Spinal cord (tissue), 10 donors: ENCODE measurements around the gene GALNT2. TPM values are rescaled to one million over a fixed set of nuclear protein-coding genes. Genes with fewer than 3 reads are reported as not detected.

Source experiments
- DNase-seq, 6 donors: peaks; one replicate each; pipeline versions ENCODE4 v3.0.0 to v3.0.0-alpha.2; 2013 to 2015; ENCODE audit warnings: low spot score in 6 of 6, low read depth in 4 of 6
- H3K27ac ChIP-seq: one replicate; pipeline ENCODE4 v1.5.1; 2013; ENCODE audit warnings: low read depth, low read length, control low read depth
- H3K27me3 ChIP-seq: one replicate; pipeline ENCODE4 v1.6.1; 2013; ENCODE audit warnings: low read length; ENCODE audit not compliant: control insufficient read depth, insufficient read depth
- H3K36me3 ChIP-seq: one replicate; pipeline ENCODE4 v1.6.1; 2013; ENCODE audit warnings: low read length; ENCODE audit not compliant: control insufficient read depth, insufficient read depth
- H3K4me1 ChIP-seq: one replicate; pipeline ENCODE4 v1.6.1; 2013; ENCODE audit warnings: low read length; ENCODE audit not compliant: control insufficient read depth, insufficient read depth
- H3K4me3 ChIP-seq: one replicate; pipeline ENCODE4 v1.5.1; 2013; ENCODE audit warnings: low read depth, low read length, control low read depth
- H3K9me3 ChIP-seq: one replicate; pipeline ENCODE4 v1.6.1; 2013; ENCODE audit warnings: low read length; ENCODE audit not compliant: control insufficient read depth, insufficient read depth
- WGBS: methylation state at CpG from one replicate; pipeline ENCODE4 v1.1.5; 2013; ENCODE audit warnings: missing lambda C conversion rate; ENCODE audit not compliant: insufficient coverage; 5-methylcytosine and 5-hydroxymethylcytosine counted together
- polyA plus RNA-seq, 2 donors: library from polyadenylated mRNA; unstranded; fragments of 120-200 nt; gene quantifications; one replicate each; pipeline ENCODE4 v1.2.1, GENCODE V29; 2013; ENCODE audit not compliant: insufficient read length in 2 of 2
- total RNA-seq, 2 donors: library from RNA; depleted of rRNA in 1 of 2; stranded (reverse); fragments of 120-200 nt in 1 of 2; fragments of >200 nt in 1 of 2; gene quantifications; one replicate each; pipeline versions ENCODE4 v1.2.3 to v1.2.4, GENCODE V29; 2013 to 2014
- donor health status: healthy.

Gene GALNT2
- total and polyA plus RNA-seq, 4 donors, result 34.2 to 59.4 (median 47.7) TPM

- Histone ChIP-seq H3K36me3 (no peaks in the 10 kb centered on the region), H3K9me3 (no peaks in the 10 kb centered on the region), H3K27me3 (no peaks in the 10 kb centered on the region), H3K4me3 (no peak overlapping the region), H3K27ac (peak overlapping the region; percentile 57), H3K4me1 (peaks cover 55% of the 10 kb centered on the region)
- peak in 2 of 6 donors; percentile 73 to 76 for DNase-seq
- WGBS, result 31% methylated on average over 6 of the region's 11 CpGs
Measured at GRCh38 chr1:230153641-230154296, 86.7 kb downstream of the GALNT2 start.

- no peaks in the 10 kb centered on the region for H3K27me3 ChIP-seq
- H3K4me3 ChIP-seq, result no peak overlapping the region
- H3K36me3 ChIP-seq, result no peaks in the 10 kb centered on the region
- peaks cover 59% of the 10 kb centered on the region for H3K4me1 ChIP-seq
- no peak for DNase-seq
- no peaks in the 10 kb centered on the region for H3K9me3 ChIP-seq
- 87% methylated on average over 15 of the region's 19 CpGs for WGBS
- no peak overlapping the region for H3K27ac ChIP-seq
Measured at GRCh38 chr1:230155021-230155420, 88.0 kb downstream of the GALNT2 start.

- peaks cover 50% of the 10 kb centered on the region for H3K4me1 ChIP-seq
- no peak overlapping the region for H3K4me3 ChIP-seq
- DNase-seq, result no peak
Measured at GRCh38 chr1:230156068-230156467, 89.0 kb downstream of the GALNT2 start.

GRCh38 chr1:230156536-230156935, 89.5 kb downstream of the GALNT2 start:
- 91% methylated on average over 1 of the region's 4 CpGs for WGBS
- Histone ChIP-seq H3K36me3 (no peaks in the 10 kb centered on the region), H3K4me3 (no peak overlapping the region), H3K27ac (no peak overlapping the region), H3K9me3 (no peaks in the 10 kb centered on the region), H3K4me1 (peaks cover 45% of the 10 kb centered on the region), H3K27me3 (no peaks in the 10 kb centered on the region)
- DNase-seq, result no peak

More at GRCh38 chr1:230156068-230156467, 89.0 kb downstream of the GALNT2 start:
- Histone ChIP-seq H3K9me3 (no peaks in the 10 kb centered on the region), H3K27ac (no peak overlapping the region), H3K27me3 (no peaks in the 10 kb centered on the region), H3K36me3 (no peaks in the 10 kb centered on the region)
- WGBS, result 95% methylated on average over 4 of the region's 5 CpGs

- Histone ChIP-seq H3K36me3 (no peaks in the 10 kb centered on the region), H3K27ac (no peak overlapping the region), H3K4me1 (peaks cover 40% of the 10 kb centered on the region), H3K4me3 (no peak overlapping the region), H3K27me3 (no peaks in the 10 kb centered on the region), H3K9me3 (no peaks in the 10 kb centered on the region)
- WGBS, result 60% methylated on average over 8 of the region's 12 CpGs
- no peak for DNase-seq
Measured at GRCh38 chr1:230157420-230158390, 90.7 kb downstream of the GALNT2 start.

- DNase-seq, result peak in 2 of 6 donors; percentile 66 to 69
- WGBS, result 32% methylated on average over 5 of the region's 12 CpGs
- no peak overlapping the region for H3K4me3 ChIP-seq
- H3K36me3 ChIP-seq, result no peaks in the 10 kb centered on the region
- H3K4me1 ChIP-seq, result peaks cover 35% of the 10 kb centered on the region
- H3K27me3 ChIP-seq, result no peaks in the 10 kb centered on the region
- H3K27ac ChIP-seq, result no peak overlapping the region
- H3K9me3 ChIP-seq, result no peaks in the 10 kb centered on the region
Measured at GRCh38 chr1:230158415-230159291, 91.6 kb downstream of the GALNT2 start.

GRCh38 chr1:230159580-230159979, 92.5 kb downstream of the GALNT2 start:
- peaks cover 28% of the 10 kb centered on the region for H3K4me1 ChIP-seq
- no peaks in the 10 kb centered on the region for H3K36me3 ChIP-seq
- no peak for DNase-seq
- WGBS, result 88% methylated on average over 3 of the region's 6 CpGs
- no peaks in the 10 kb centered on the region for H3K9me3 ChIP-seq
- no peaks in the 10 kb centered on the region for H3K27me3 ChIP-seq
- no peak overlapping the region for H3K27ac ChIP-seq
- no peak overlapping the region for H3K4me3 ChIP-seq

- Histone ChIP-seq H3K4me3 (no peak overlapping the region), H3K27ac (no peak overlapping the region), H3K36me3 (no peaks in the 10 kb centered on the region), H3K9me3 (no peaks in the 10 kb centered on the region), H3K4me1 (peaks cover 20% of the 10 kb centered on the region), H3K27me3 (no peaks in the 10 kb centered on the region)
- 87% methylated on average over 7 of the region's 8 CpGs for WGBS
- DNase-seq, result no peak
Measured at GRCh38 chr1:230160957-230161771, 94.1 kb downstream of the GALNT2 start.
